HG03442 (cell line): ENCODE results near the gene SCN1B.
"Not testable (repeated sequence)": the region's sequence is repeated elsewhere in the genome, so short reads cannot be mapped to it uniquely, and the experiment has no call there.

Source experiments
- ATAC-seq: cut with Tn5 transposase; IDR thresholded peaks from one replicate; pipeline ENCODE4 v1.9.1; 2021; ENCODE audit warnings: mild to moderate bottlenecking, moderate library complexity; ENCODE audit not compliant: unreplicated experiment

Gene SCN1B

GRCh38 chr19:35000647-35001501 is 29.4 kb upstream of the SCN1B start:
- ATAC-seq: no peak

- ATAC-seq: no peak
These were observed 28.2 kb upstream of the SCN1B start for GRCh38 chr19:35002037-35002535.

- ATAC-seq: no peak
These were observed 25.6 kb upstream of the SCN1B start for GRCh38 chr19:35004517-35005255.

GRCh38 chr19:35005256-35005977 is 24.9 kb upstream of the SCN1B start:
- no peak for ATAC-seq

- not testable (repeated sequence) for ATAC-seq
These were observed 24.3 kb upstream of the SCN1B start for GRCh38 chr19:35006007-35006341.

- no peak for ATAC-seq
These were observed 23.8 kb upstream of the SCN1B start for GRCh38 chr19:35006342-35006998.

- no peak for ATAC-seq
These were observed 23.3 kb upstream of the SCN1B start for GRCh38 chr19:35006999-35007365.

GRCh38 chr19:35007427-35007826 is 22.8 kb upstream of the SCN1B start:
- ATAC-seq: not testable (repeated sequence)

GRCh38 chr19:35008891-35009341 is 21.4 kb upstream of the SCN1B start:
- no peak for ATAC-seq

GRCh38 chr19:35009424-35010415 is 20.6 kb upstream of the SCN1B start:
- no peak for ATAC-seq

GRCh38 chr19:35011091-35011689 is 19.1 kb upstream of the SCN1B start:
- ATAC-seq: no peak

- no peak for ATAC-seq
These were observed 18.3 kb upstream of the SCN1B start for GRCh38 chr19:35011737-35012682.

- no peak for ATAC-seq
These were observed 17.0 kb upstream of the SCN1B start for GRCh38 chr19:35013041-35013819.

GRCh38 chr19:35013820-35014754 is 16.2 kb upstream of the SCN1B start:
- no peak for ATAC-seq

- not testable (repeated sequence) for ATAC-seq
These were observed 15.5 kb upstream of the SCN1B start for GRCh38 chr19:35014774-35015173.

GRCh38 chr19:35015270-35015953 is 14.9 kb upstream of the SCN1B start:
- no peak for ATAC-seq
